ENCODE data around the gene KTN1.

KTN1 gene

DNA sequence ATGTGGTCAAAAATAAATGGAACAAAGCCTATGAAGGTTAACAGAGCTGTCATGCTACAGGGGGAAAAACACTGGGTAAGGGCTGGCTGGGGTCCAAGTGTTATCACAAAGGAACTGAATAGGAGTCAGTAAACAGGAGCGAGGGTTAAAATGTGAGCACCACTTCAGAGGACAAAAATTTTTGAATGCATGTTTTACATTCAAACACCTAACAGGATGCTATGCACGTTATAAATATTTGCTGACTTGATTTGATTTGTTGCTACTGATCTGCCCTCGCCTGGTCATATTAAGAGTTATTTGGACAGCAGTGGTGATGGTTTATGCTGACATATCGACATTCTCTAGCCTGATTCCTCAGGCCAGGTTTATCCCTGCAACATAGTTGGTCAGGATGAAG is 7.4 kb upstream of the KTN1 start:
- no peak for DNase-seq

DNA sequence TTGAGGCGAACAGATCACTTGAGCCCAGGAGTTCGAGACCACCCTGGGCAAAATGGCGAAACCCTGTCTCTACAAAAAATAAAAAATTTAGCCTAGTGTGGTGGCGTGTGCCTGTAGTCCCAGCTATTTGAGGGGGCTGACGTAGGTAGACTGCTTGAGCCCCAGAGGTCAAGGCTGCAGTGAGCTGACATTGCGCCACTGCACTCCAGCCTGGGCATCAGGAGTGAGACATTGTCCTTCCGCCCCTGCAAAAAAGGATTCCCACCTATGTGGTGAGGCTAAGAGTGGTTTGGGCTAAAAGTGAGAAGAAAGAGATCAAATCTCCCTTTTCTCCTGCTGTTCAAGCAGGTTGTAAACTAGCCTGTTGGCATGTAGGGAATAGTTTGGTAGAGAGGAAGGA is 5.0 kb upstream of the KTN1 start:
- no peak for DNase-seq

DNA sequence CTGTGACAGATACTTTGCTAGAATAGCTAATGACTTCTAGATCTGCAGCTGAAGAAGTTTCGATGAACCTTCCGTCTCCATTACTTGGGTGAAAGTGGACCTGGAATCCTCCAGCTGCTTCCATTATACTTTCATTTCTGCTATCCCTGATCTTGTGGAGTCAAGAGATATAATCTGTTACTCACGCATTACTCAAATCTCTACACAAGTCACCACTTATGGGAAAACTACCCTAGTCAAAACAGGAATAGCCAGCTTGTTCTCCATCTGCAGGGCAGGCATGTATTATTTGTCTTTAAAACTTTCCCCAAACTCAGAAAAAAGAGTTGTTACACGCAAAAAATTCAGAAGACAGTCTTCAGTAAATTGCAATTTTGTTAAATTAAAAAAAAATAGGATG is 2.8 kb upstream of the KTN1 start:
- DNase-seq, result no peak

DNA sequence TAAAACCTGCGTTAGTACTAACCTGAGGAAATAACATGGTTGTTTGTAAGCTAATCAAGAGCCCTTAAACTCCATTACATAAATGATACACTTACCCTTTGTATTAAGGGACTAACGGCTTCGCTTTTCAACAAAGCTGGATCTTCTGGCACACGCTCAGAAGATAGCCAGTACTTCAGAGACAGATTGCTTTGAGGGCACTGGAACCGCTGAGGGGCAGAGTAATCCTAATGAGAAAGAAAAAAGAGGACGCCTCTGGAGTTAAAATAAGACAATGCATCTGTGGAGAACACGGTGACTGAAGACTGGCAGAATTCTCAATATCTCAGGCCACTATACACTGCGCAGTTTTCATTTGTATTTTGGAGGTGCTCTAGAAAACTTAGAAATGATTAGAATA is 1.5 kb upstream of the KTN1 start:
- no peak for DNase-seq

DNA sequence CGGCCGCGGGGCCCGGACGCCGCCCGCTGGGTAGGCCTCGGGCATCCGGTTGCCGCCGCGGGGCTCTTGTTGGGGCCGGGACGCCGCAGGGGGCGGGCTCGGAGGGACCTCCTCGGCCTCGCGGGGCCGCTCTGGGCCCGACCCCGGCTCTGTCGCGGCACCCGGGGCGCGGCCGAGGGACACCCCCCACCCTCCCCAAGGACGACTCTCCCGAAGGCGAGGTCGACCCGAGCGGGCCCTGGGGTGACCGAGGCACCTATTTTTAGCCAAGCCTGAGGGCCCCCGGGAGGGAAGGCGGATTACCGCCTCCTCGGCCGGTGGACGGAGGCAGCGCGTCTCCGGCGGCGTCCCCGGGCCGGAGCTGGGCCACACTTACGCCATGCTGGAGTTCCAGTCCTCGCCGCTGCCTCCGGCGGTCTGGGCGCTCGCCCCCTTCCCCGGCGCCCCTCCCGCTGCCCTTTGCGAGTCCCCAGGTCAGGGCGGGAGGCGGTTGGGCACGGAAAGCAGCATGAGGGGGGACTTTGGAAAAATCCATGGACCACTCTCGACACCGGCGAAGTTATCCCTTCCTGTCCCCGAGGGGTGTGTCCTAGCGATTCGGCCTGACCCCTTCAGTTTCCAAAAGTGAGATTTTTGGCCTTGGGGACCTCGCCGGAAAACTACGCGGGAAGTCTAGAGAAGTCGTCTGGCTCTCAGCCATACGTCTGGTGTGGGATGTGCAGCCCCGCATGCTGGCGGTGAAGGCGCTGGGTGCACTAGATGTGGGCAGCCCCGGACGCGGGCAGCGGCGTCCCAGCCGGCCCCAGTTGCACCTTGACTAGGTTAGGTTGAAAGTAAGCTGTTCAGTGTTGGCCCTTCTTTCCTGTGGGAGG is 699 bp downstream of the KTN1 start:
- DNase-seq, result peak; percentile 31

DNA sequence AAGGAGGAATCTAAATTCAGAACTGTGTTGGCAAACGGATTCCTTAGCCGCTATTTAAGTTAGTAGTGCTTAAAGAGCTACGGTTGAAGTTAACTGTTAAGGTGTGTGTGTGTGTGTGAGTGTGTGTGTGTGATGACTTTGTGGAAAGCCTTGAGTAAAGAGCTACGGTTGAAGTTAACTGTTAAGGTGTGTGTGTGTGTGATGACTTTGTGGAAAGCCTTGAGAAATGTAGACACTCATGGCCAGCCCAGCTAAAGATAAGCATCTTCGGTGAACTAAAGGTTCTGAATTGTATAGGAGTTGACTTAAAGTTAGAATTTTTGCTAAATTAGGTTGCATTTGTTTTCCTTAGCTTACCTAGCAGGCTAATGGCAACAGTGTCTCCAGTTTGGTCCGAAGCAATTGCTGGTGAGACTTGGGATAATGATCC is 1.4 kb downstream of the KTN1 start:
- no peak for DNase-seq

DNA sequence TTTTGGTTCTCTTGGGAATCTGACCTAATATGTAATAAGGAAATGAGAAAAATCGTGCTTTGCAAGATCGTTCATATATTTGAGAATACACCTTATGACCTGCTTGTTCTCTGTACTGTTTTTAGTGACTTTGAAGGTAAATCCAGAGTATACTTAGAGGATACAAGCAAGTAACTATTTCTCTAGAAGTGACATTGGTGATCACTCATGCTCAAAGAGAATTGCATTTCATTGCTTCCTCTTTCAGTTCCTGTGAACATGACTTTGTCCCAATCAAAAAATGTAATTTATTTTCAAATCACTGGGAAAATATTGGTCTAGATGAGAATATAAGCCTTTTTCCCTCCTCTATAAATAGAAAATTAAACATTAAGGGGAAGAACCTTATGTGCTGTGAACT is 2.7 kb downstream of the KTN1 start:
- DNase-seq, result peak; percentile 63

DNA sequence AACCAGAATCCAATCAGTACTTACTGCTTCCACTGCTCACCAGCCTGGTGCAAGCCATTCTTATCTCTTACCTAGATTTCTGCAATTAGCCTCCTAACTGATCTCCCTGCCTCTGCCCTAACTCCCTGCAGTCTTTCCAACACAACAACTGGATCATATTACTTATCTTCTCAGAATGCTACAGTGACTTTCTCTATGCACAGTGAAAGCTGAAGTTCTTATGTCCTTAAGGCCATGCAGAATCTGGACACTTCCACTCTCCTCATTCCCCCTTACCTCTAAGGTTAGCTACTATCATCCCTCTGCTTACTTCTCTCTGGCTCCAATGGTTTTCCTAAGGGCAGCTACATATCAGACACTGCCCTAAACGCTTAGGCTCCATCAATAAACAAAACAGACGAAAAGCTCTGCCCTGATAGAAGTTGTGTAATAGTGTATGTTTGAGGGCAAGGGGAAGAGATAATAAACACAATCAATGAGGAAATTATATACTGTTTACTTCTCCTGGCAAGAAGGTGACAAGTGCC is 4.0 kb downstream of the KTN1 start:
- no peak for DNase-seq

DNA sequence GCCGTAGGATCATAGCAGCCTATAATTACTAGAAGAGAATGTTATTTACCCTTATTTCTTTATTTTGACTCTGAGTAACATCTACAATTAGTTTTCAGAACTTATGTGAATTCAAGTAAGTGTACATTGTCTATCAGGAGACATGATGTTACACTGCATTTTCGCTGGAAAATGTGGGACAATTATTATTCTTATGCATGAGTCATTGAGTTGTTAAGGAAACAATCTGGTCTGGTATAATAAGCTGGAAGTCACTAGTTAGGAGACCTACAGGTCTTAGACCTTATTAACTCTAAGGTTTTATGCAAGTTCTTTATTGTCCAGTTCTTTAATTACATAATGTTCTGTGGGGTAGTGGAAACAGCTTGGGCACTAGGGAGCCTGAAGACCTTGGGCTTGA is 5.8 kb downstream of the KTN1 start:
- DNase-seq, result no peak

DNA sequence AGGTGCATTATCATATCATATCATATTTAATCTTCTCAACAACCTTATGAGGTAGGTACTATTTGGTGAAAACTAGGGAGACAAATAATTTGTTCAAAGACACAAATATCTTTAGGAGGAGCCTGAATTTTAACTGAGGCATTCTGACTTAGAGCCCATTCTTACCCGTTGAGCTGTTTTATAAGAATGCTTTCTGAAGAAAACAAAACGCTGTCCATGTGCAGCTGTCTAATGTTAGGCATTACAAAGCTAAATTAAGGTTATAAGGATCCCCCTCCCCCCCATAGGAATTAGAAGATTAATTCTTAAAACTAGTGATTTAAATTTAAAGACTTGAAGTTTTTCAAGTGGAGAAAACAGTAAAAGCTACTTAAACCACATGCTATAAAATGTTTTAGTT is 6.4 kb downstream of the KTN1 start:
- DNase-seq, result no peak

DNA sequence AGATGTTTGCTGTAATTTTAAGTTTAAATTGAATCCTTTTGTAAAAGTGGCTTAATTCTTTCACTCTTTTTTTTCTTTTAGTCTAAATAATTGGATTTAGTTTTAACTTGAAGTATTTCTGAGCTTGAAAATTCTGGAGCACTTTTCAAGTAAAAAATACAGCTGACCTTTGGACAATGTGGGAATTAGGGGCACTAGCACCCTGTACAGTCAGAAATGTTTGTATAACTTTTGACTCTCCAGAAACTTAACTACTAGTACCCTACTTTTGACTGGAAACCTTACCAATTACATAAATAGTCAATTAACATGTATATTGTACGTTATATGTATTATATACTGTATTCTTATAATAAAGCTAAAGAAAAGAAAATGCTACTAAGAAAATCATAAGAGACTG is 7.8 kb downstream of the KTN1 start:
- no peak for DNase-seq

DNA sequence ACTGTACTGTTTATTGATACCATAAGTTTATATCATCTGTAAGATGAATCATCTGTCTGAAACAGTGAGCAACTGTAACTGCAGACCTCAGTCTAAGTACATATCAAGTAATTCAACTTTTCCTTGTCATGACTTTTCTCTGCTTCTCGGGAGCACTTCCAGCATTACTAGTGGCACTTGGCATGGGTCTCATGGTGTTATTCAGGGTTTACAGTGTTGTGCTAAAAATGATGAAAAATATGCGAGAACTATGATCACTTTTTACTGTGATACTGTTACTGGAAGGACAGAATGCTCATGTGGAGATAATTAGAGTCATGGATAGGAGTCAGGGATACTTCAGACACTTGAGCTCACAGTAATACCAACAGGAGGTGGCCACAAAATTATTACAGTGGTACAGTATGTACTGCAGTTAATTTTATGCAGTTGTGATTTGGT is 8.3 kb downstream of the KTN1 start:
- no peak for DNase-seq

DNA sequence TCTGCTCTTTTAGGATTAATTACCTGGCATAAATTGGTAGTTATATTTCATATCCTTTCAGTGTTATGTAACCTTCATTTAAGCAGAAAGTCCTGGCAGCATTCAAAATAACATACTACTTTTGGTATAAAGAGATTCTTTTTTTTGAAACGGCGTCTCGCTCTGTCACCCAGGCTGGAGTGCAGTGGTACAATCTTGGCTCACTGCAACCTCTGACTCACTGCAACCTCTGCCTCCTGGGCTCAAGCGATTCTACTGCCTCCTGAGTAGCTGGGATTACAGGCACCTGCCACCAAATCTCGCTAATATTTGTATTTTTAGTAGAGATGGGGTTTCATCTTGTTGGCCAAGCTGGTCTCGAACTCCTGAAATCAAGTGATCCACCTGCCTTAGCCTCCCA is 9.2 kb downstream of the KTN1 start:
- no peak for DNase-seq

DNA sequence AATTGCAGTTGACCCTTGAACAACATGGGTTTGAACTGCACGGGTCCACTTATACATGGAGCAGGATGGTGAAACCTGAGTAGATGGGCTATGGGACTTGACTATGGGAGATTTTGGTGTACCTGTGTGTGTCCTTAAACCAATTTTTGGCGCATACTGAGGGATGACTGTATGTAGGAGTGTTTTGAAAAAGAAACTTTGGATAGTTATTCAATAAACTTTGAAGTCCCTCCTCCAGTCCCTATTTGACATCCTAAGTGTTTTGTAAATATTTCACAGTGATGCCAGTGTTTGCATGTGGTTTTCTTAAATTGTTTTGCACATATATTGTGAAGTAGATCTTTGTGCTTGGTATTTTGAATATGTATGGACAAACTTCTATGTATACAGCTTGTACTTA is 12.4 kb downstream of the KTN1 start:
- DNase-seq, result no peak

DNA sequence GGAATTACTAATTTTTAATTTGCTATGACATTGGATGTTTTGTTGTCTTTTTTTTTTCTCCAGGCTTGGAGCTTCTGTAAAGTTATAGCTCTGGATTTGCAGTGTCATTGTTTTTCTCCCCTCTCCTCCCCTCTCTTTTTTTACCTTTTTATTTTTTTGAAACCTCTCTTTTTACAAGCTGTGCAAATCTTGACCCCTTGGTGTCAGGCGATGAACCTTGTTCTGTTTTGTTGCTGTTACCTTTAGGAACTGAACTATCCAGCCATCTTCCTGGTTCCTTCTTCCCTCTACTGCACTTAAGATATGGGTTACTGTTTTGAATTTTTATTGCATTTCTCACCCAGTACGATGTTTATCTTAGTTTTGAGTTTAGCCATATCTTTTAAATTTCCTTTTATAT is 13.7 kb downstream of the KTN1 start:
- no peak for DNase-seq

DNA sequence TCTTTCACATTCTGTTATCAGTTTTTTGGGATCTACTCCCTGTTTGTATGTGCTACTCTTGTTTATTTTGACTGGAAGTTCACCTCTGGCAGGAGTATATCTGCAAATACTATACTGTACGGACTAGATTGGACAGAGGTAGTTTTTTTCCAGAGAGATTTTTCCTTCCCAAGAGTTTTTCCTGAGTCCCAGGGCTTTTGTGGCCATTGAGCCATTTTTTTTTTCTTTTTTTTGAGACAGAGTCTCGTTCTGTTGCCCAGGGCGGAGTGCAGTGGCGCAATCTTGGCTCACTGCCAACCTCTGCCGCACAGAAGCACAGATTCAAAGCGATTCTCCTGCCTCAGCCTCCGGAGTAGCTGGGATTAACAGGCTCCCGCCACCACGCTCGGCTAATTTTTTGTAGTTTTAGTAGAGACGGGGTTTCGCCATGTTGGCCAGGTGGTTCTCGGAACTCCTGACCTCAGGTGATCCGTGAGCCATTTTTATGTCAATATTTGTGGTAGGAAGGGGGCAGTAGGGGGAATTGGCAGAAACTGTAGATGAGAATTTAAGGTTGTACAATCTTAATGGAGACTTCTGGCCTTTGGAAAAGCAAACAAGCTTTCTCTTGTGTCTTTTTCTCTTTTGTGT is 19.4 kb downstream of the KTN1 start:
- DNase-seq, result no peak

DNA sequence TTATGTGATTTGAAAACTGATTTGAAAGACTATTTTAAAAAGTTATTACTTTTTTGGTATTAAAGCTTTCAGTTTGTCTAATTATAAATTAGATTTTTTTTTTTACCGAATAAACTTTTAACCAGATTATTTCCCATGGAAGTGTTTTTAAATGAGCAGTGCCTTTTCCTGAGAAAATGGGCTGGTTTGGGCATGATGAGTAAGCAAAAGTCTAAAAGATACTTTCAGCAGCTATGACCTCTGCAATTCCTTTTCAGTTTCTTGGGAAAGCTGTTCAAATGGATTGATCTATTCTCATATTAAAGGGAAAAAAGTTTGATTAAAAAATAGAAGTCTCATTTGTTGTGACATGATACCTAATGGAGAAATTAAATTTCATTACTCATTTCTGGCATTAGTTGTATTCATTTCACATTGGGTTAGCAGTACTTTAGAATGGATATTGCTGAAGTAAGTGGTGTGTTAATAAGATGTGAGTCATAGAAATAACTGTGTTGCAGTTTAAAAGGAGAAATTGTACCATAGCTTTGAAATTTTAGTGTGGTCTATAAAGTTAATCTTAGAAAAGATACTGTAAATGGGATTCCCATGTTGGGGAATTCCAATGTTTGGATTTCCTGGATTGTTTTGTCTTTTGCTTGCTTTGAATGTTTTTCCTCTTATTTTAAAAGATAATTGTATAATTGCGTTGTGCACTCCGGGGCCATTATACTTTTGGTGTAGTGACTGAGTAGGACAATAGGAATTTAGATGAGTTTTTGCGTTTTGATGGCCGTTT is 21.0 kb downstream of the KTN1 start:
- no peak for DNase-seq

DNA sequence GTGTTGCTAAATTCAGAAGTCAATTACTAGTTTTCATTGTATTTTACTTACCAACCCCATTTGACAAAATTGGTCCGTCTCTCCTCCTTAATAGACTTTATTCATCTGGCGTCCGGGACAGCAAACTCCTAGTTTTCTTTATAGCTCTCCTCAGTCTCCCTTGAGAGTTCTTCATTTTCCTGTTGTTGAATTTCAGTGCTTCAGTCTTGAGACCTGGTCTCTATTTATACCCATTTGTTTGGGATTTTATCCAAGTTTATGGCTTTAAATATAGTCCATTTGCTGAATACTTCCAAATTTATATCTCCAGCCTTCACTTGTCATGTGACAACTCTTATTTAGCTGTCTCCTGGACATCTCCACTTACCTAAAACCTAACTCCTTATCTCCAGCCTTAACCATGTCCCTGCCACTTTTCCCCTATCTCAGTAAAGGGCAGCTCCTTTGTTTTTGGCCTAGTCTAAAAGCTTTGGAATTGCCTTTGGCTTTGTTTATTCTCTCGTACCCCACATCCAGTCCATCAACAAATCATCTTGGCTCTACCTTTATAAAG is 23.5 kb downstream of the KTN1 start:
- no peak for DNase-seq

DNA sequence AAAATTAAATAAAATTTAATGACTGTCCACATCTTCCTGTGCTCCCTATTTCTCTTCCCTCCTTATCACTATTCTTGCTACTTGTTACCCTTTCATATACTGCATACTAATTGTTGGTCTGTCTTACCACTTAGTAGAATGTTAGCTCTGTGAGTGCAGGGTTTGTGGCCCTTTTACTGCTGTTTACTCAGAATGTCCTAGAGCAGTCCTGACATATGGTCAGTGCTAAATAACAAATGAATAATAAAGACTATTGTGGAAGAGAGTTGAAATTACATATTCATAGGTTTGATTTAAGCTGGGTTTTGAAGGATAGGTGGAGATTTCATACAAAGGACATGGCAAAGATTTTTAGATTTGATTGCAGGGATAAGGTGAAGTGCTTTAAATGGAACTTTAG is 24.5 kb downstream of the KTN1 start:
- DNase-seq, result no peak

DNA sequence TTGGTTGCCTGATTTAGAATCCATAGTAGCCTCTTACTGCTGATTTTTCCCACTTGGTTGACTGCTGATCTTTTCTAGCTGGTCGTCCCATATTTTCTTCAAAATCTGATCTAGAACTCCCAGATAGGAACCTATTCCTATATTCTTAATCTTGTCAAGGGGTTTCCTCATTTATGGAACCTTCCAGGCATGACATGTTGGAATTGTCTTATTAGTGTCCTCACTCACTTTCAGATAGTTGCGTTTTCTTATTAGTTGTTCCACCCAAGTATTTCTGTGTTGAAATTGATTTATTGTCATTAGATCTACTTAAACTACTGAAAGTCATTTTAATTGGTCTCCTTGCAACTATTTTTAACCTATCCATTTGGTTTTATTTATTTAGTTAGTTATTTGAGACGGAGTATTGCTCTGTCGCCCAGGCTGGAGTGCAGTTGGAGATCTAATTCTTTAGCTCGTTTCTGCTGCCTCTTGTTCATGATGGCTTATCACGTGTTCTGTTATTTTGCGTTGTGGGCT is 25.0 kb downstream of the KTN1 start:
- DNase-seq, result no peak

DNA sequence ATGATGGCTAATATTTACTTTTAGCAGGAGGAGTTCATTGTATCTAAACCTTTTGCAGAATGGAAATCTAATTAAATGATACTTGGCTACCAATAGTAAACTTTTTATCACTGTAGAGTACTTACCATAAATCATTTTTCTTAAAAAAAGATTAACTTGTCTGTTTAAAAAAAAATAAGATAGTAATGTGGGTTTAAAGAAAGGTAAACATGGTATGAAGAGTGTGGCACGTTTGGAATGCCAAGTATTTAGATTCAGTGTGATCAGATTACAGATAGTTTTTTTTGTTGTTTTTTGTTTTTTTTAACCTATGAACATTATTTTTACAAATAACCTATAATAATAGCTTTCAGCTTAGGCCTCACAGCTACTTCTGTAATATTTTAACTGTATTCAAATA is 25.8 kb downstream of the KTN1 start:
- DNase-seq, result no peak

DNA sequence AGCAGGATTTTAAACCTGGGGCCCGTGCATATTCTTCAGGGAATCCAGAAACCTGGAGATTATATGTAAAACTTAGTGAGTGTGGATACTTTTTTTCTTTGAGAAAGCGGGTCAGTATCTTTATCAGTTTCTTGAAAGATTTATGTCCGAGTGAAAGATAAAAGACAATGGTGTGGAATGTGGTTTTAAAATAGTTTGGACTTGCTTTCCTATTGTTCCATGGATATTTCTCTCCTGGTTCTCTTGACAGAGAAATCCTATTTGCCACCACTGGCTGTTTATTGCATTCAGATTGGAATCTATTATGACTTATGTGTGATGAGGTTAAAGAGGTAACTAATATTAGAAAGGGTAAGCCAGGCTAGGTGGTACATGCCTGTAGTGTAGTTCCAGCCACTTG is 27.4 kb downstream of the KTN1 start:
- no peak for DNase-seq

DNA sequence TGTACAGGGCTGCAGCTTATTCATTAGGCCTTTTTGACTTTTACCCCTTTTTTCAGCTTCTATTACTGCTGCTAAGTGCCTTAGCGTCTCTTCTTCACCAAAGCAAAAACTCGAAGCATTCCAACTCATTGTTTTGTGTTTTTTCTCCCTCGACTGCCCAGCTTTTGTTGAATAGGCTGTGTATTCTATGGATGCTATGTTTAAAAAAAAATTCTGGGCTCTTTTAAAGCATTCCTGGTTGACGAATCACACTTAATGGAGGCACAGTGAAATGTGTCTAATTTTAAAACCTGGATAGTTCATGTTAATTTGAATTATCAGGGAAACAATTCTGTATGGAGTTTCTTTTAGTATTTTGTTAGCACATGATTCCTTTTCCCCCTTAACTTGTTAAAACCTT is 29.7 kb downstream of the KTN1 start:
- no peak for DNase-seq
